ENCODE data around the gene FGF21.
"Not testable (repeated sequence)": the region's sequence is repeated elsewhere in the genome, so short reads cannot be mapped to it uniquely, and the experiment has no call there.

FGF21 gene

GRCh38 chr19:48755084-48755641 is at the start of gene FGF21:
TSS of gene FGF21 (plus strand) at chr19:48755524. CDS start at chr19:48756237, 713 bp downstream.
- peaks cover 10% of the 10 kb centered on the region for H3K4me1 ChIP-seq (ENCODE audit: insufficient read depth, low read length)
- H3K27me3 ChIP-seq (ENCODE audit: insufficient read depth, low read length): peaks cover 51% of the 10 kb centered on the region
- H2AFZ ChIP-seq (ENCODE audit: low read depth, low read length): no peak within 1 kb of the TSS
- peaks cover 2% of the 10 kb centered on the region for H3K9me3 ChIP-seq (ENCODE audit: low read length)
- no peaks in the 10 kb centered on the region for H3K36me3 ChIP-seq (ENCODE audit: insufficient read depth, low read length)
- H3K4me3 ChIP-seq (ENCODE audit: low read length): no peak within 1 kb of the TSS

- H3K4me3 ChIP-seq (ENCODE audit: low read length): no peak overlapping the region
Measured at GRCh38 chr19:48708471-48708870, 46.9 kb upstream of the FGF21 start.

DNA sequence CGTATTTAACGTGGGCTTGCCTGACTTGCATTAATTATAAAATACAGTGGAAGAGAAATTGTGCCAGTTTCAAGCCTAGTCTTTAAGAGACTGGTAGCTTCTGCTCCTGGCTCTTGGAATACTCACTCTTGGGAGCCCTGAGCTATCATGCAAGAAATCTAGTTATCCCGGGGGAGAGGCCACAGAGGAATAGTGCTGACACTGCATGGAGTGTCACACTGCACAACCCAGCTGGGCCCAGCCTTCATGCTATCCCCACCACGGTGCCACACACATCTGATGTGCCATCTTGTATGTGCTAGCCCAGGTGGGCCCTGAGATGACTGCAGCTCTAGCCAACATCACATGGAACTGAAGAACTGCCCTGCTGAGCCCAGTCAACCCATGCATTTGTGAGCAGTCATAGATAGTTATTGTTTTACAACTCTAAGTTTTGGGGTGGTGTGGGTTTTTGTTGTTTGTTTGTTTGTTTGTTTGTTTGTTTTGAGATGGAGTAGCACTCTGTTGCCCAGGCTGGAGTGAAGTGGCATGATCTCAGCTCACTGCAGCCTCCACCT is 44.1 kb upstream of the FGF21 start:
- H3K4me1 ChIP-seq (ENCODE audit: insufficient read depth, low read length): peaks cover 11% of the 10 kb centered on the region
- H3K36me3 ChIP-seq (ENCODE audit: insufficient read depth, low read length): no peaks in the 10 kb centered on the region
- no peak overlapping the region for H2AFZ ChIP-seq (ENCODE audit: low read depth, low read length)
- no peaks in the 10 kb centered on the region for H3K9me3 ChIP-seq (ENCODE audit: low read length)
- H3K4me3 ChIP-seq (ENCODE audit: low read length): no peak overlapping the region
- H3K27me3 ChIP-seq (ENCODE audit: insufficient read depth, low read length): no peaks in the 10 kb centered on the region

More at GRCh38 chr19:48708471-48708870, 46.9 kb upstream of the FGF21 start:
- Histone ChIP-seq H3K27me3 (ENCODE audit: insufficient read depth, low read length) (no peaks in the 10 kb centered on the region), H3K36me3 (ENCODE audit: insufficient read depth, low read length) (no peaks in the 10 kb centered on the region), H2AFZ (ENCODE audit: low read depth, low read length) (no peak overlapping the region), H3K4me1 (ENCODE audit: insufficient read depth, low read length) (peaks cover 6% of the 10 kb centered on the region), H3K9me3 (ENCODE audit: low read length) (peaks cover 3% of the 10 kb centered on the region)

GRCh38 chr19:48713041-48713863 is 42.1 kb upstream of the FGF21 start:
- H3K4me3 ChIP-seq (ENCODE audit: low read length): peak overlapping the region; percentile 63
- no peaks in the 10 kb centered on the region for H3K36me3 ChIP-seq (ENCODE audit: insufficient read depth, low read length)
- H3K4me1 ChIP-seq (ENCODE audit: insufficient read depth, low read length): peaks cover 17% of the 10 kb centered on the region
- H3K9me3 ChIP-seq (ENCODE audit: low read length): no peaks in the 10 kb centered on the region
- H2AFZ ChIP-seq (ENCODE audit: low read depth, low read length): peak overlapping the region; percentile 70
- no peaks in the 10 kb centered on the region for H3K27me3 ChIP-seq (ENCODE audit: insufficient read depth, low read length)

DNA sequence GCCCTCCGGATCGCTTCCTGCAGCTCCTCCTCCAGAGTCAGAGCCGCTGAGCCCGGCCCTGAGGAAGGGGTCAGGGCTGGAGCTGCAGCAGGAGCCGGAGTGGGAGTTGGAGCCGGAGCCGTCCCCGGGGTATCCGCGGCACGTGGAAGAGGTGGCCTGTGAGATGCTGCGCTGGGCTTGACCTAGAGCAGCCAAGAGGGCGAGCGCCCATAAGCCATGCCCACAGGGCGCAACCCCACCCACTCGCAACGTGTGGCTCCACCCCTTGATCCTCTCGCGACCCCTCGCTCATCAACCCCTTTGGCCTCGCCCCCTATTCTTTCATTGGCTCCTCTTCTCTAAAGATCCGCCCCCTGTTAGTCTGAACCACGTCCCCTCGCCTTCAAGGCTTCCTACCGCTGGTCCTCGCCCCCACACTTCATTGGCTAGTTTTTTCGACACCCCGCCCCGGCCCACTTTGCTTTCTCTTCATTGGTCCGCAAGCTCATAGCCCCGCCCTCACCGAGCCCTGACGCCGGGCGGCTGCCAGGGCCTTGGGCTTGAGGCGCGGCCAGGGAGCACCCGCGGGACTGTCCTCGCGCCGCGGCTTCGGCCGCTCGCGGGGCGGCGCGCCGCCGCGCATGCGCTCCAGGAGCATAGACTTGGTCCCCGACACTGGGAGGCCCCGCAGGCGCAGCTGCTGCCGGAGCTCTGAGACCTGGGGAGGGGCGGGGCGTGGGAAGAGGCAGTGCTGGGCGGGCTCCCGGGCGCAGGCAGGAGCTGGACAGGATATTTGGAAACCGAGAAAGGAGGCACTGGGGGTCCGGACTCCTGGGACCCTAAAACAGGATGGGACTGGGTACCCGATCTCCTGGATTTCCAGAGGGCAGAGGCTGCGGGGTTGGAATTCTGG is 41.2 kb upstream of the FGF21 start:
- Histone ChIP-seq H3K4me3 (ENCODE audit: low read length) (peak overlapping the region; percentile 69), H3K9me3 (ENCODE audit: low read length) (no peaks in the 10 kb centered on the region), H3K4me1 (ENCODE audit: insufficient read depth, low read length) (peaks cover 25% of the 10 kb centered on the region), H3K36me3 (ENCODE audit: insufficient read depth, low read length) (no peaks in the 10 kb centered on the region), H2AFZ (ENCODE audit: low read depth, low read length) (peak overlapping the region; percentile 82), H3K27me3 (ENCODE audit: insufficient read depth, low read length) (no peaks in the 10 kb centered on the region)

GRCh38 chr19:48714759-48715675 is 40.3 kb upstream of the FGF21 start:
- Histone ChIP-seq H3K9me3 (ENCODE audit: low read length) (no peaks in the 10 kb centered on the region), H2AFZ (ENCODE audit: low read depth, low read length) (peak overlapping the region; percentile 82), H3K4me1 (ENCODE audit: insufficient read depth, low read length) (peaks cover 31% of the 10 kb centered on the region), H3K36me3 (ENCODE audit: insufficient read depth, low read length) (no peaks in the 10 kb centered on the region), H3K4me3 (ENCODE audit: low read length) (peak overlapping the region; percentile 69), H3K27me3 (ENCODE audit: insufficient read depth, low read length) (no peaks in the 10 kb centered on the region)

DNA sequence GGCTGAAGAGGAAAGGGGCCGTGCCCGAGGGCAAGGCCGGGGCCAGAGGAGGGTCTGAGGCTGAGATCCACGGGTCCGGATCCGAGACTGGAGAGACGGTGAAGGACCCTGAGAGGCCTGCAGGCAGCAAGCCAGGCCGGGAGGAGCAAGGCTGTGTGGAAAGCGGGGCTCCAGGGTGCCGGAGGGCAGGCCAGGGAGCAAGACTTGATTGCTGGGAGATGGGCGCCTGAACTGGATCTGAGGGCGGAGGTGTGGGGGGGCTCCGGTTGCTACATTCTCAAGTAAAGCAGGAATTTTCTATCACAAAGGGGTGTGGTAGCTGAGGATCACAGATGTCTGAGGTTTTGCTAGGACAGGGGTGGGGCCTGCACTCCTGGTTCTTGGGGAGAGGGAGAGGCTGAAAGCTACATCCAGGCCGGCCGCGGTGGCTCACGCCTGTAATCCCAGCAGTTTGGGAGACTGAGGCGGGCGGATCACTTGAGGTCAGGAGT is 39.6 kb upstream of the FGF21 start:
- peaks cover 33% of the 10 kb centered on the region for H3K4me1 ChIP-seq (ENCODE audit: insufficient read depth, low read length)
- no peak overlapping the region for H2AFZ ChIP-seq (ENCODE audit: low read depth, low read length)
- no peaks in the 10 kb centered on the region for H3K27me3 ChIP-seq (ENCODE audit: insufficient read depth, low read length)
- H3K36me3 ChIP-seq (ENCODE audit: insufficient read depth, low read length): no peaks in the 10 kb centered on the region
- H3K9me3 ChIP-seq (ENCODE audit: low read length): no peaks in the 10 kb centered on the region
- no peak overlapping the region for H3K4me3 ChIP-seq (ENCODE audit: low read length)

GRCh38 chr19:48716562-48717291 is 38.6 kb upstream of the FGF21 start:
- Histone ChIP-seq H3K4me3 (ENCODE audit: low read length) (no peak overlapping the region), H3K36me3 (ENCODE audit: insufficient read depth, low read length) (no peaks in the 10 kb centered on the region), H2AFZ (ENCODE audit: low read depth, low read length) (no peak overlapping the region), H3K4me1 (ENCODE audit: insufficient read depth, low read length) (peaks cover 33% of the 10 kb centered on the region), H3K9me3 (ENCODE audit: low read length) (no peaks in the 10 kb centered on the region), H3K27me3 (ENCODE audit: insufficient read depth, low read length) (no peaks in the 10 kb centered on the region)

GRCh38 chr19:48718106-48718505 is 37.2 kb upstream of the FGF21 start:
- H2AFZ ChIP-seq (ENCODE audit: low read depth, low read length); H3K36me3 ChIP-seq (ENCODE audit: insufficient read depth, low read length): not testable (repeated sequence)

DNA sequence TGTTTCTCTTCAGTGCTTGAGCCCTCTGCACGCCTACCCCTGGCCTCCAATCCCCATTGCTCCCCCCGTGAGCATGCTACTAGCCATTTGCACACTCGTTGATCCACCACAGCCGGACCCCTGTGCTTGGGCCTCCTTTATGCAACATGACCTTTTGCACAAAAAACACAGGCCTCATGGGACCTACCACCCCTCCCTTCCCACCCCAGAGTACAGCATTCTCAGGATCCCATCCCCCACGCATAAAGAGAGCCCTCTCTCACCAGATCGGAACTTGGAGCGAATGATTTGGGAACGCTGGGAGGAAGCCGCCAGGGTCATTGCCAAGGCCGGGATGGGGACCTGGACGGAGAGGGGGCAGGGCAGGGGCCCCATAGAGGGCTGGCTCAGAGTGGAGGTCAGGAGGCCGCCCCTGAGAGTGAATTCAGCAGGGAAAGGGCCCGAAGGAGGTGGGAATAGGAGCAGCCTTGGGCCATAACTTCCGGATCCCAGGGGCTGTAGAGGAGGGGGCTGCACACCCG is 36.6 kb upstream of the FGF21 start:
- Histone ChIP-seq H3K27me3 (ENCODE audit: insufficient read depth, low read length) (no peaks in the 10 kb centered on the region), H3K9me3 (ENCODE audit: low read length) (no peaks in the 10 kb centered on the region), H3K4me1 (ENCODE audit: insufficient read depth, low read length) (peaks cover 27% of the 10 kb centered on the region), H3K36me3 (ENCODE audit: insufficient read depth, low read length) (no peaks in the 10 kb centered on the region), H2AFZ (ENCODE audit: low read depth, low read length) (peak overlapping the region; percentile 44), H3K4me3 (ENCODE audit: low read length) (no peak overlapping the region)

More at GRCh38 chr19:48718106-48718505, 37.2 kb upstream of the FGF21 start:
- not testable (repeated sequence) for H3K4me3 ChIP-seq (ENCODE audit: low read length); H3K9me3 ChIP-seq (ENCODE audit: low read length); H3K27me3 ChIP-seq (ENCODE audit: insufficient read depth, low read length)
- peaks cover 28% of the 10 kb centered on the region for H3K4me1 ChIP-seq (ENCODE audit: insufficient read depth, low read length)

All from neuron (in vitro differentiated cells).